GM23248 (cell line): Measurements from ENCODE around the gene ARHGEF37. TPM values are rescaled to one million over a fixed set of nuclear protein-coding genes. Genes with fewer than 3 reads are reported as not detected.
"Not testable (repeated sequence)": the region's sequence is repeated elsewhere in the genome, so short reads cannot be mapped to it uniquely, and the experiment has no call there.

ENCODE experiments used
- DNase-seq: peaks from one replicate; pipeline ENCODE4 v3.0.0-alpha.2; 2015
- H2AFZ ChIP-seq: fragments of 200-600 bp; sonication (generic); 2 replicates; pipeline ENCODE4 v1.6.1; 2016; ENCODE audit warnings: antibody characterized with exemption
- H3F3A ChIP-seq: fragments of 200-600 bp; sonication (generic); 2 replicates; pipeline ENCODE4 v1.6.1; 2016; ENCODE audit warnings: mild to moderate bottlenecking, antibody characterized with exemption, mixed run types; ENCODE audit not compliant: insufficient read depth
- H3K27ac ChIP-seq: fragments of 200-600 bp; sonication (generic); 2 replicates; pipeline ENCODE4 v1.5.1; 2016; ENCODE audit warnings: mild to moderate bottlenecking
- H3K27me3 ChIP-seq: fragments of 200-600 bp; sonication (generic); replicated peaks from 2 replicates; pipeline ENCODE4 v1.6.1; 2016; ENCODE audit warnings: mild to moderate bottlenecking; ENCODE audit not compliant: insufficient read depth
- H3K36me3 ChIP-seq: fragments of 200-600 bp; sonication (generic); 2 replicates; pipeline ENCODE4 v1.6.1; 2016; ENCODE audit warnings: low read depth, mild to moderate bottlenecking
- H3K4me1 ChIP-seq: fragments of 200-600 bp; sonication (generic); 2 replicates; pipeline ENCODE4 v1.6.1; 2016; ENCODE audit warnings: mild to moderate bottlenecking; ENCODE audit not compliant: insufficient read depth
- H3K4me2 ChIP-seq: fragments of 200-600 bp; sonication (generic); one replicate; pipeline ENCODE4 v1.6.1; 2016; ENCODE audit warnings: mild to moderate bottlenecking; ENCODE audit not compliant: unreplicated experiment
- H3K4me3 ChIP-seq: fragments of 200-600 bp; sonication (generic); 2 replicates; pipeline ENCODE4 v1.5.1; 2016; ENCODE audit warnings: mild to moderate bottlenecking
- H3K79me2 ChIP-seq: fragments of 200-600 bp; sonication (generic); 2 replicates; pipeline ENCODE4 v1.6.1; 2016; ENCODE audit warnings: mild to moderate bottlenecking; ENCODE audit not compliant: insufficient read depth
- H3K9ac ChIP-seq: fragments of 200-600 bp; sonication (generic); 2 replicates; pipeline ENCODE4 v1.6.1; 2016; ENCODE audit warnings: mild to moderate bottlenecking
- H3K9me2 ChIP-seq: fragments of 200-600 bp; sonication (generic); 2 replicates; pipeline ENCODE4 v1.6.1; 2016; ENCODE audit warnings: mixed run types, mild to moderate bottlenecking, moderate library complexity; ENCODE audit not compliant: insufficient read depth
- H3K9me3 ChIP-seq: fragments of 200-600 bp; sonication (generic); one replicate; pipeline ENCODE4 v1.6.1; 2017; ENCODE audit warnings: low read depth
- H4K20me1 ChIP-seq: fragments of 200-600 bp; sonication (generic); 2 replicates; pipeline ENCODE4 v1.6.0; 2016; ENCODE audit not compliant: insufficient read depth
- EZH2 ChIP-seq: fragments of 200-600 bp; sonication (generic); IDR thresholded peaks from 2 replicates; pipeline ENCODE4 v1.6.1; 2018; ENCODE audit warnings: antibody characterized with exemption, mild to moderate bottlenecking; ENCODE audit not compliant: insufficient read depth, poor library complexity, severe bottlenecking
- EZH2phosphoT487 ChIP-seq: fragments of 200-600 bp; sonication (generic); IDR thresholded peaks from 2 replicates; pipeline ENCODE4 v1.6.1; 2018; ENCODE audit warnings: antibody characterized with exemption, moderate library complexity, mild to moderate bottlenecking, low read depth; ENCODE audit not compliant: insufficient read depth
- WGBS, 2 experiments: methylation state at CpG; one replicate each; pipeline ENCODE4 v1.1.6; 2015 to 2017; ENCODE audit warnings: low lambda C conversion rate in 2 of 2, low coverage in 1 of 2; ENCODE audit errors: missing lambda C conversion rate in 2 of 2; 5-methylcytosine and 5-hydroxymethylcytosine counted together
- in situ Hi-C: fragments of 300-500 bp; cut with MboI; formaldehyde crosslinking; loops from 2 replicates; pipeline ENCODE4 v1.15.0; 2020
- polyA plus RNA-seq: library from polyadenylated mRNA; unstranded; fragments of >200 nt; fragmentation: Nextera tagmentation; extraction: Ambion mirVana; gene quantifications from 2 replicates; pipeline ENCODE4 v1.2.1, GENCODE V29; 2016
- total RNA-seq: library from RNA; depleted of rRNA; stranded (reverse); fragments of >200 nt; shearing (Covaris generic); gene quantifications from 2 replicates; pipeline ENCODE4 v1.2.3, GENCODE V29; 2014

The ARHGEF37 gene
- total and polyA plus RNA-seq, 2 experiments from 2014 or later, result 0.51 to 0.97 TPM

DNA sequence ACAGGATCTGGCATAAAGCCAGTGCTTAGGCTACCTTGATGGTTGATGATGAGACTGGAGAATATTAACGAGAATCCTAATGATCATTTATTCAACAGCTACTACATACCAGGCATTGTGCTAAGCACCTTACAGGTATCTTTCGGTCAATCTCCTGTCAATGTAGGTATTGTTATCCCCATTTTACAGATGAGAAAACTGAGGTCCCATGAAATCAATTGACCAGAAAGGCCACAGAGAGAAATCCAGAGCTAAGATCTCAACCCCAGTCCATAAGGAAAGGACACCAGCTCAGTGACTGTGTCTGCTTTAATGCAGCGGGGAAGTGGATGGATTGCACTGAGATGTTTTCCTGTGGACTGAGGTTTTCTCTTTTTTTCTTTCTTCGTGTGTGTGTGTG lies 63.3 kb downstream of the ARHGEF37 start:
- Histone ChIP-seq H3K9ac (no peak overlapping the region), H4K20me1 (no peaks in the 10 kb centered on the region), H3F3A (no peaks in the 10 kb centered on the region), H2AFZ (no peak overlapping the region), H3K79me2 (no peaks in the 10 kb centered on the region), H3K4me3 (no peak overlapping the region), H3K36me3 (no peaks in the 10 kb centered on the region), H3K9me3 (no peaks in the 10 kb centered on the region), H3K27me3 (peaks cover 13% of the 10 kb centered on the region; the same call in 1 of the 2 replicates), H3K9me2 (no peaks in the 10 kb centered on the region), H3K4me1 (no peaks in the 10 kb centered on the region), H3K27ac (no peak overlapping the region), H3K4me2 (no peak overlapping the region)
- no peak for DNase-seq
- no peak for TF ChIP-seq EZH2phosphoT487
- TF ChIP-seq EZH2, result no peak
- 69 to 79% methylated on average over 4 of the region's 4 CpGs for whole genome bisulfite sequencing, 2 experiments
- in situ Hi-C loops, result no loop called here

DNA sequence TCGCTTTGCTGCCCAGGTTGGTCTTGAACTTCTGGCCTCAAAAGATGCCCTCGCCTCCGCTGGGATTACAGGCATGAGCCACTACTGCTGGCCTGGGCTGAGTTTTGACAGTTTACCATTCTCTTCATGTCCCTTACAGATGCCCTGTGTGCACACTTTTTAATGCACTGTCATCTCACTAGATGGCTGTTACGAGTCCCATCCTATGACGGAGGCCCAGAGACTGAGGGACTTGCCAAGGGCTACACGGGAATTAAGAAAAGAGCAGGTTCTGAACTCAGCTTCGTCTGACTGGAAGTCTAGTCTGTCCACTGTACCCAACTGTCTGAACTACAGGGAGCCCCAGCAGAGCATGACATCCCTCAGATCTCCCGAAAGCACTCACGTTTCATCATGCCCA lies 63.9 kb downstream of the ARHGEF37 start:
- Histone ChIP-seq H3K9me3 (no peaks in the 10 kb centered on the region), H3F3A (no peaks in the 10 kb centered on the region), H3K4me2 (no peak overlapping the region), H3K79me2 (no peaks in the 10 kb centered on the region), H3K27ac (no peak overlapping the region), H3K36me3 (no peaks in the 10 kb centered on the region), H3K9ac (no peak overlapping the region), H4K20me1 (no peaks in the 10 kb centered on the region), H3K4me3 (no peak overlapping the region), H2AFZ (no peak overlapping the region), H3K4me1 (no peaks in the 10 kb centered on the region), H3K9me2 (no peaks in the 10 kb centered on the region), H3K27me3 (peaks cover 13% of the 10 kb centered on the region; the same call in 1 of the 2 replicates)
- in situ Hi-C loops, result no loop called here
- no peak for TF ChIP-seq EZH2
- no peak for TF ChIP-seq EZH2phosphoT487
- no peak for DNase-seq
- 50 to 55% methylated on average over 9 of the region's 9 CpGs for WGBS, 2 experiments

DNA sequence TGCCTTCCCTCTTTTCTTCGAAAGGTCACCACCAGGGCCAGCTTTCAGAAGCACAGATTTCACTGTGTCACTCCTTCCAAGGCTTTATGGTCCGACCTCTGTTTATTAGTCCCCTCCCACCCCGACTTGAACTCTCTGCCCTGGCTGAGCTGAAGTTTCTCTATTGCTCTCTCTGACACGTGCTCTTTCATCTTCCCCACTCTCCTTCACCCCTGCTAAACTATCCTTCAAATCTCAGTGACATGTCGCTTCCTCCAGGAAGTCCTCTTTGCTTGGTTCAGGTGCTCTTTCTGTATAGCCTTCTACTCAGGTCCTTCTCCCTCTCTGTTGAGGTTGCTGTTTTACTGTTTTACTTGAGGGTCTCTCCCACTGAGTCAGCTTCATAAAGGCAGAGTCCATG lies 64.4 kb downstream of the ARHGEF37 start:
- Histone ChIP-seq H4K20me1 (no peaks in the 10 kb centered on the region), H3K27ac (no peak overlapping the region), H3F3A (no peaks in the 10 kb centered on the region), H3K79me2 (no peaks in the 10 kb centered on the region), H2AFZ (no peak overlapping the region), H3K4me2 (no peak overlapping the region), H3K9me2 (no peaks in the 10 kb centered on the region), H3K27me3 (peaks cover 13% of the 10 kb centered on the region; the same call in 1 of the 2 replicates), H3K36me3 (no peaks in the 10 kb centered on the region), H3K9me3 (no peaks in the 10 kb centered on the region), H3K9ac (no peak overlapping the region), H3K4me3 (no peak overlapping the region), H3K4me1 (no peaks in the 10 kb centered on the region)
- in situ Hi-C loops, result no loop called here
- 47 to 59% methylated on average over 5 of the region's 5 CpGs for WGBS, 2 experiments
- TF ChIP-seq EZH2, result no peak
- TF ChIP-seq EZH2phosphoT487, result no peak
- no peak for DNase-seq

DNA sequence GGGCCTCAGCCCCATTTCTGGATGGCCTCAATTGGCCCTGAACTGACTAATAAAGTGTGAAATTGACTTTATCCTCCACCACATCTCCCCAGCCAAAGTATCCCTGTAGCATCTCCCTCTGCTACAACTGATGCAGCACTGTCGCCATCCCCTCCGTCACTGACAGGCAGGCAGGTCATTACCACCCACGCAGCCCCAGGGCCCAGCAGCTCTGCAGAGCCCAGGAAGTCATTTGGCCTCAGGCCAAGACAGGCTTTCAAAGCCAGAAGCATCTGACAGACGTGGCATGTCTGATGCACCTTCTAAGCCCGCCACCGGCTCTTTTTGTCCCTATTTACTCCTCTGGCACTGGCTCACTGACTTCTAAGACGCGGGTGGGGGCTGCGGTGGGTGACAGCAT lies 65.3 kb downstream of the ARHGEF37 start:
- no peak for DNase-seq
- Histone ChIP-seq H3K36me3 (no peaks in the 10 kb centered on the region), H3F3A (no peaks in the 10 kb centered on the region), H3K27me3 (peaks cover 13% of the 10 kb centered on the region; the same call in 1 of the 2 replicates), H3K9ac (no peak overlapping the region), H3K9me2 (no peaks in the 10 kb centered on the region), H3K4me1 (no peaks in the 10 kb centered on the region), H3K27ac (no peak overlapping the region), H3K4me2 (no peak overlapping the region), H3K9me3 (no peaks in the 10 kb centered on the region), H4K20me1 (no peaks in the 10 kb centered on the region), H3K79me2 (no peaks in the 10 kb centered on the region), H2AFZ (no peak overlapping the region), H3K4me3 (no peak overlapping the region)
- TF ChIP-seq EZH2phosphoT487 (no peak), EZH2 (no peak)
- in situ Hi-C loops, result no loop called here
- WGBS, 2 experiments, result 86 to 89% methylated on average over 9 of the region's 9 CpGs

DNA sequence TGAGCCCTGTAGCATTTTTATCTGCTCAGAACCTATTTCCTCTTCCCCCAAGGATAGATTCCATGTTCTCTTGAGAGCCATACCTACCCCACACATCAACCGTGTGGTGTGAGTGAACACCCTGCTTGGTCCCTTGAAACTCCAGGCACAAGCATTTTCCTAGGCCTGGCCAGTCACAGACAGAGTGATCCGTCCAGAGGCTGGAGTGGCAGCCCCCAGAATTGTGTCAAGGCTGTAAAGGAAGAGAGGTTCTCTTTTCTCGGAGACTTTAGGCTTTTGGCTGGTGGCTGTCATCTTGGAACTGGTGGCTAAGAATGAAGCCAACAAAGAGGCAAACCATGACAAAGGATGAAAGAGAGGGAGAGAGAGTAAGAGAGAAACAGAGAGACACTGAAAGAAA lies 66.0 kb downstream of the ARHGEF37 start:
- TF ChIP-seq EZH2phosphoT487, result no peak
- no peak for TF ChIP-seq EZH2
- no peak overlapping the region for H3K9ac ChIP-seq
- no peak overlapping the region for H3K4me3 ChIP-seq
- WGBS, 2 experiments, result 50 to 60% methylated on average over 3 of the region's 3 CpGs
- H3F3A ChIP-seq, result no peaks in the 10 kb centered on the region
- DNase-seq, result no peak
- no peaks in the 10 kb centered on the region for H3K36me3 ChIP-seq
- no peaks in the 10 kb centered on the region for H3K9me2 ChIP-seq
- peaks cover 13% of the 10 kb centered on the region; the same call in 1 of the 2 replicates for H3K27me3 ChIP-seq
- no peak overlapping the region for H3K4me2 ChIP-seq
- H3K9me3 ChIP-seq, result no peaks in the 10 kb centered on the region
- no peaks in the 10 kb centered on the region for H3K4me1 ChIP-seq
- H4K20me1 ChIP-seq, result no peaks in the 10 kb centered on the region
- H2AFZ ChIP-seq, result no peak overlapping the region
- in situ Hi-C loops, result no loop called here
- H3K79me2 ChIP-seq, result no peaks in the 10 kb centered on the region
- H3K27ac ChIP-seq, result no peak overlapping the region

DNA sequence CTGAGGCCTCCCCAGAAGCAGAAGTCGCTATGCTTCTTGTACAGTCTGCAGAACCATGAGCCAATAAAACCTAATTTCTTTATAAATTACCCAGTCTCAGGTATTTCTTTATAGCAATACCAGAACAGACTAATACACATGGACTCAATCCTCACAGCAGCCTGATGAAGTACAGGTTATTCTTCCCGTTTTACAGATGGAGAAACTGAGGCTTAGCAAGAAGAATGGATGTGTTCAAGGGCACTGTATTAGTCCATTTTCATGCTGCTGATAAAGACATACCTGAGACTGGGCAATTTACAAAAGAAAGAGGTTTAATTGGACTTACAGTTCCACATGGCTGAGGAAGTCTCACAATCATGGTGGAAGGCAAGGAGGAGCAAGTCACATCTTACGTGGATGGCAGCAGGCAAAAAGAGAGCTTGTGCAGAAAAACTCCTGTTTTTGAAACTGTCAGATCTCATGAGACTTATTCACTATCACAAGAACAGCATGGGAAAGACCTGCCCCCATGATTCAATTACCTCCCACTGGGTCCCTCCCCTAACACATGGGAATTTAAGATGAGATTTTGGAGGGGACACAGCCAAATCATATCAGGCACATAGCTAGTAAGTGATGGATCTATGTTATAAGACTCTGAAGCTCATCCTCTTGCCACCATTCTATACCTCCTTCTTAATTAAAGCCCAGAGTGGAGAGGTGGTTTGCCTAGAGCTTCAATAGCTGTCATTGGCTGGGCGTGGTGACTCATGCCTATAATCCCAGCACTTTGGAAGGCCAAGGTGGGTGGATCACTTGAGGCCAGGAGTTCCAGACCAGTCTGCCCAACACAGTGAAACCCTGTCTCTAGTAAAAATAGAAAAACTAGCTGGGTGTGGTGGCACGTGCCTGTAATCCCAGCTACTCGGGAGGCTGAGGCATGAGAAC lies 67.4 kb downstream of the ARHGEF37 start:
- H3K27me3 ChIP-seq, result 0 out of 2 replicates have a peak, but pooled peaks cover 12% of the 10 kb centered on the region
- DNase-seq, H3K9me3 ChIP-seq, H3F3A ChIP-seq, H3K4me1 ChIP-seq, H4K20me1 ChIP-seq, H3K9me2 ChIP-seq, H3K9ac ChIP-seq, H3K4me2 ChIP-seq, in situ Hi-C loops, H3K4me3 ChIP-seq, H3K79me2 ChIP-seq, H3K27ac ChIP-seq, H3K36me3 ChIP-seq, H2AFZ ChIP-seq: not testable (repeated sequence)
- 82 to 87% methylated on average over 6 of the region's 6 CpGs for WGBS, 2 experiments
